Measurements from ENCODE around the gene ANKRD29.
"Not testable (repeated sequence)": the region's sequence is repeated elsewhere in the genome, so short reads cannot be mapped to it uniquely, and the experiment has no call there.

The ANKRD29 gene

GRCh38 chr18:23613091-23613475 is 49.6 kb downstream of the ANKRD29 start:
- H2BK15ac ChIP-seq (ENCODE audit: low read length); H3K4me2 ChIP-seq (ENCODE audit: insufficient read depth, low read length, poor library complexity, severe bottlenecking); H2BK5ac ChIP-seq (ENCODE audit: low read length); DNase-seq (ENCODE audit: low spot score); H3K36me3 ChIP-seq (replicated peaks in 1 of 2; ENCODE audit: control insufficient read depth in 2 of 2, insufficient read depth in 2 of 2, low read length in 2 of 2); H2BK12ac ChIP-seq (ENCODE audit: low read length); H4K8ac ChIP-seq (ENCODE audit: low read depth, low read length); H3K4me3 ChIP-seq (ENCODE audit: low read length in 2 of 2); H3K14ac ChIP-seq (ENCODE audit: low read length); H3K27ac ChIP-seq (replicated peaks; ENCODE audit: low read length); H3K4ac ChIP-seq (ENCODE audit: low read length); H2AFZ ChIP-seq (ENCODE audit: low read length); H4K91ac ChIP-seq (ENCODE audit: low read depth, low read length, poor library complexity); H2AK5ac ChIP-seq (ENCODE audit: low read depth, low read length); H3K23ac ChIP-seq (ENCODE audit: low read depth, low read length, poor library complexity); H3K9ac ChIP-seq (ENCODE audit: low read depth, low read length, poor library complexity); H3K9me3 ChIP-seq (replicated peaks in 1 of 2; ENCODE audit: control insufficient read depth in 2 of 2, insufficient read depth in 1 of 2, low read depth in 1 of 2, low read length in 2 of 2); H3K18ac ChIP-seq (ENCODE audit: low read length); H3K79me1 ChIP-seq (ENCODE audit: low read depth, low read length); H2BK120ac ChIP-seq (ENCODE audit: low read depth, low read length); H3K4me1 ChIP-seq (ENCODE audit: control insufficient read depth in 2 of 2, insufficient read depth in 1 of 2, low read depth in 1 of 2, low read length in 2 of 2): not testable (repeated sequence)
- no CpG with 5 or more reads among the region's 7 CpGs for WGBS, 2 donors (ENCODE audit: extremely low coverage in 2 of 2, insufficient read length in 2 of 2, insufficient replicate concordance in 1 of 2)
- H3K27me3 ChIP-seq (ENCODE audit: control insufficient read depth in 3 of 3, insufficient read depth in 3 of 3, low read depth in 1 of 3, low read length in 3 of 3): peaks cover 0 to 18% (median 5%) of the 10 kb centered on the region in 3 experiments

- no peaks in the 10 kb centered on the region for H3K79me1 ChIP-seq (ENCODE audit: low read depth, low read length)
- WGBS, 2 donors (ENCODE audit: extremely low coverage in 2 of 2, insufficient read length in 2 of 2, insufficient replicate concordance in 1 of 2): no CpG with 5 or more reads among the region's 8 CpGs
- no peak overlapping the region for H2BK15ac ChIP-seq (ENCODE audit: low read length)
- H3K4me2 ChIP-seq (ENCODE audit: insufficient read depth, low read length, poor library complexity, severe bottlenecking): no peak overlapping the region
- no peak overlapping the region for H4K91ac ChIP-seq (ENCODE audit: low read depth, low read length, poor library complexity)
- DNase-seq (ENCODE audit: low spot score): no peak
- no peak overlapping the region for H2AK5ac ChIP-seq (ENCODE audit: low read depth, low read length)
- H3K27me3 ChIP-seq (ENCODE audit: control insufficient read depth in 3 of 3, insufficient read depth in 3 of 3, low read depth in 1 of 3, low read length in 3 of 3): peaks cover 0 to 18% (median 2%) of the 10 kb centered on the region in 3 experiments
- no peak overlapping the region for H2AFZ ChIP-seq (ENCODE audit: low read length)
- H2BK12ac ChIP-seq (ENCODE audit: low read length): no peak overlapping the region
- H3K14ac ChIP-seq (ENCODE audit: low read length): no peak overlapping the region
- no peak overlapping the region for H3K27ac ChIP-seq (replicated peaks; ENCODE audit: low read length)
- H3K4me3 ChIP-seq (ENCODE audit: low read length in 2 of 2): no peak overlapping the region
- no peak overlapping the region for H3K9ac ChIP-seq (ENCODE audit: low read depth, low read length, poor library complexity)
- H3K4ac ChIP-seq (ENCODE audit: low read length): no peak overlapping the region
- H3K9me3 ChIP-seq (replicated peaks in 1 of 2; ENCODE audit: control insufficient read depth in 2 of 2, insufficient read depth in 1 of 2, low read depth in 1 of 2, low read length in 2 of 2): no peaks in the 10 kb centered on the region
- no peak overlapping the region for H2BK120ac ChIP-seq (ENCODE audit: low read depth, low read length)
- no peaks in the 10 kb centered on the region for H3K36me3 ChIP-seq (replicated peaks in 1 of 2; ENCODE audit: control insufficient read depth in 2 of 2, insufficient read depth in 2 of 2, low read length in 2 of 2)
- H3K4me1 ChIP-seq (ENCODE audit: control insufficient read depth in 2 of 2, insufficient read depth in 1 of 2, low read depth in 1 of 2, low read length in 2 of 2): no peaks in the 10 kb centered on the region
- no peak overlapping the region for H2BK5ac ChIP-seq (ENCODE audit: low read length)
- no peak overlapping the region for H3K18ac ChIP-seq (ENCODE audit: low read length)
- H4K8ac ChIP-seq (ENCODE audit: low read depth, low read length): no peak overlapping the region
- H3K23ac ChIP-seq (ENCODE audit: low read depth, low read length, poor library complexity): no peak overlapping the region
Measured at GRCh38 chr18:23612434-23613090, 50.1 kb downstream of the ANKRD29 start.

GRCh38 chr18:23609390-23610023 is 53.2 kb downstream of the ANKRD29 start:
- Histone ChIP-seq H4K8ac (ENCODE audit: low read depth, low read length) (no peak overlapping the region), H4K91ac (ENCODE audit: low read depth, low read length, poor library complexity) (no peak overlapping the region), H2BK15ac (ENCODE audit: low read length) (no peak overlapping the region), H3K36me3 (replicated peaks in 1 of 2; ENCODE audit: control insufficient read depth in 2 of 2, insufficient read depth in 2 of 2, low read length in 2 of 2) (no peaks in the 10 kb centered on the region), H3K4me2 (ENCODE audit: insufficient read depth, low read length, poor library complexity, severe bottlenecking) (no peak overlapping the region), H3K4ac (ENCODE audit: low read length) (no peak overlapping the region), H2AK5ac (ENCODE audit: low read depth, low read length) (no peak overlapping the region), H3K23ac (ENCODE audit: low read depth, low read length, poor library complexity) (no peak overlapping the region), H3K27ac (replicated peaks; ENCODE audit: low read length) (no peak overlapping the region), H2BK120ac (ENCODE audit: low read depth, low read length) (no peak overlapping the region), H3K9ac (ENCODE audit: low read depth, low read length, poor library complexity) (no peak overlapping the region), H3K18ac (ENCODE audit: low read length) (no peak overlapping the region), H2BK5ac (ENCODE audit: low read length) (no peak overlapping the region), H3K27me3 (ENCODE audit: control insufficient read depth in 3 of 3, insufficient read depth in 3 of 3, low read depth in 1 of 3, low read length in 3 of 3) (peaks cover 0 to 19% (median 0%) of the 10 kb centered on the region in 3 experiments), H3K14ac (ENCODE audit: low read length) (no peak overlapping the region), H2BK12ac (ENCODE audit: low read length) (no peak overlapping the region), H3K79me1 (ENCODE audit: low read depth, low read length) (no peaks in the 10 kb centered on the region), H2AFZ (ENCODE audit: low read length) (no peak overlapping the region), H3K4me3 (ENCODE audit: low read length in 2 of 2) (no peak overlapping the region), H3K4me1 (ENCODE audit: control insufficient read depth in 2 of 2, insufficient read depth in 1 of 2, low read depth in 1 of 2, low read length in 2 of 2) (no peaks in the 10 kb centered on the region), H3K9me3 (replicated peaks in 1 of 2; ENCODE audit: control insufficient read depth in 2 of 2, insufficient read depth in 1 of 2, low read depth in 1 of 2, low read length in 2 of 2) (no peaks in the 10 kb centered on the region)
- no peak for DNase-seq (ENCODE audit: low spot score)
- WGBS, 2 donors (ENCODE audit: extremely low coverage in 2 of 2, insufficient read length in 2 of 2, insufficient replicate concordance in 1 of 2): no CpG with 5 or more reads among the region's 5 CpGs

- H3K23ac ChIP-seq (ENCODE audit: low read depth, low read length, poor library complexity): no peak overlapping the region
- H3K9me3 ChIP-seq (replicated peaks in 1 of 2; ENCODE audit: control insufficient read depth in 2 of 2, insufficient read depth in 1 of 2, low read depth in 1 of 2, low read length in 2 of 2): no peaks in the 10 kb centered on the region
- no peak overlapping the region for H3K18ac ChIP-seq (ENCODE audit: low read length)
- H3K4me1 ChIP-seq (ENCODE audit: control insufficient read depth in 2 of 2, insufficient read depth in 1 of 2, low read depth in 1 of 2, low read length in 2 of 2): no peaks in the 10 kb centered on the region
- WGBS, 2 donors (ENCODE audit: extremely low coverage in 2 of 2, insufficient read length in 2 of 2, insufficient replicate concordance in 1 of 2): no CpG with 5 or more reads among the region's 2 CpGs
- no peak overlapping the region for H2BK12ac ChIP-seq (ENCODE audit: low read length)
- H2AK5ac ChIP-seq (ENCODE audit: low read depth, low read length): no peak overlapping the region
- peaks cover 0 to 19% (median 0%) of the 10 kb centered on the region in 3 experiments for H3K27me3 ChIP-seq (ENCODE audit: control insufficient read depth in 3 of 3, insufficient read depth in 3 of 3, low read depth in 1 of 3, low read length in 3 of 3)
- no peak overlapping the region for H2BK5ac ChIP-seq (ENCODE audit: low read length)
- H2AFZ ChIP-seq (ENCODE audit: low read length): no peak overlapping the region
- no peak overlapping the region for H3K27ac ChIP-seq (replicated peaks; ENCODE audit: low read length)
- H3K4me3 ChIP-seq (ENCODE audit: low read length in 2 of 2): no peak overlapping the region
- no peak overlapping the region for H4K8ac ChIP-seq (ENCODE audit: low read depth, low read length)
- H3K9ac ChIP-seq (ENCODE audit: low read depth, low read length, poor library complexity): no peak overlapping the region
- no peak for DNase-seq (ENCODE audit: low spot score)
- H3K4ac ChIP-seq (ENCODE audit: low read length): no peak overlapping the region
- no peak overlapping the region for H3K4me2 ChIP-seq (ENCODE audit: insufficient read depth, low read length, poor library complexity, severe bottlenecking)
- no peak overlapping the region for H2BK15ac ChIP-seq (ENCODE audit: low read length)
- H2BK120ac ChIP-seq (ENCODE audit: low read depth, low read length): no peak overlapping the region
- no peaks in the 10 kb centered on the region for H3K36me3 ChIP-seq (replicated peaks in 1 of 2; ENCODE audit: control insufficient read depth in 2 of 2, insufficient read depth in 2 of 2, low read length in 2 of 2)
- no peak overlapping the region for H4K91ac ChIP-seq (ENCODE audit: low read depth, low read length, poor library complexity)
- no peaks in the 10 kb centered on the region for H3K79me1 ChIP-seq (ENCODE audit: low read depth, low read length)
- no peak overlapping the region for H3K14ac ChIP-seq (ENCODE audit: low read length)
Measured at GRCh38 chr18:23608211-23608610, 54.5 kb downstream of the ANKRD29 start.
